ENCODE results near the gene SLC35A4.

SLC35A4 gene

DNA sequence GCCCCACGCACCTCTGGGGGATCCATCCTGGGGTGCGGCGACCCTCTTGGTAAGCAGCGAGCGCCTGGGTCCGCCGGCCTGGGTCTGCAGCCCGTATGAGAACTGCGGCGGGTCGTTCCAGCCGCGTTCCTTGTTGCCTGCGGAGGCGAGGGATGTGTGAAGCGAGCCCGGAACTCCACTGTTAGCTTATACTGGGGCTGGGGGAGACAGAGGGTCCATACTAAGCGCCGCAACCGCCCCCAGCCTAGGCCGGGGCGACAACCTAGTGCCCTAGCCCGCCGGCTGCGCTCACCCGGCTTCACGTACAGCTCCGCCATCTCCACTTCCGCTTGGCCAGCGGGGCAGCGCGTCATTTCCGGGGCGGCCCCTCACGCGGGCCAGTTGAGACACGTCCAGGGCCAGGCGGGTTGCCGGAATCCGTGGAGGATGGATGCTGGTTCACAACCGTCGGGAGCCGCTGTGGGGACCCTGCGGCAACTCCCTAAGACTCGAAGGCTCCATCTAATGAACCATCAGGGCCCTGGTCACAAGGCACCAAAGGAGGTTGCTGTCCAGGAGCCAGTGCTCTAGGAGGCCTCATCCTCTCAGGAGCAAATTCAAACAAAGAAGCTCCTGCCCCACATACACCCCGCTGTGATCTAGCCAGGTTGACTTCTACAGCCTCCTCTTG lies 7.4 kb upstream of the SLC35A4 start, which contains the start of gene SRA1:
Gene SRA1, minus strand, starts transcription at position 338 of the 670 bp plus-strand sequence. Its CDS starts 21 bp downstream, at position 317.
- DNase-seq (ENCODE audit: low read depth in 2 of 2): peak; percentile 90 to 92
- TF ChIP-seq, protein P1, sequence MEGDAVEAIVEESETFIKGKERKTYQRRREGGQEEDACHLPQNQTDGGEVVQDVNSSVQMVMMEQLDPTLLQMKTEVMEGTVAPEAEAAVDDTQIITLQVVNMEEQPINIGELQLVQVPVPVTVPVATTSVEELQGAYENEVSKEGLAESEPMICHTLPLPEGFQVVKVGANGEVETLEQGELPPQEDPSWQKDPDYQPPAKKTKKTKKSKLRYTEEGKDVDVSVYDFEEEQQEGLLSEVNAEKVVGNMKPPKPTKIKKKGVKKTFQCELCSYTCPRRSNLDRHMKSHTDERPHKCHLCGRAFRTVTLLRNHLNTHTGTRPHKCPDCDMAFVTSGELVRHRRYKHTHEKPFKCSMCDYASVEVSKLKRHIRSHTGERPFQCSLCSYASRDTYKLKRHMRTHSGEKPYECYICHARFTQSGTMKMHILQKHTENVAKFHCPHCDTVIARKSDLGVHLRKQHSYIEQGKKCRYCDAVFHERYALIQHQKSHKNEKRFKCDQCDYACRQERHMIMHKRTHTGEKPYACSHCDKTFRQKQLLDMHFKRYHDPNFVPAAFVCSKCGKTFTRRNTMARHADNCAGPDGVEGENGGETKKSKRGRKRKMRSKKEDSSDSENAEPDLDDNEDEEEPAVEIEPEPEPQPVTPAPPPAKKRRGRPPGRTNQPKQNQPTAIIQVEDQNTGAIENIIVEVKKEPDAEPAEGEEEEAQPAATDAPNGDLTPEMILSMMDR (IDR thresholded peaks at IDR 0.05; ENCODE audit: low read depth, low read length): peak; percentile 9
- H3K4me3 ChIP-seq (replicated peaks in 1 of 2; ENCODE audit: low read depth in 2 of 2, low read length in 2 of 2): peak within 1 kb of the TSS; percentile 81 to 86

DNA sequence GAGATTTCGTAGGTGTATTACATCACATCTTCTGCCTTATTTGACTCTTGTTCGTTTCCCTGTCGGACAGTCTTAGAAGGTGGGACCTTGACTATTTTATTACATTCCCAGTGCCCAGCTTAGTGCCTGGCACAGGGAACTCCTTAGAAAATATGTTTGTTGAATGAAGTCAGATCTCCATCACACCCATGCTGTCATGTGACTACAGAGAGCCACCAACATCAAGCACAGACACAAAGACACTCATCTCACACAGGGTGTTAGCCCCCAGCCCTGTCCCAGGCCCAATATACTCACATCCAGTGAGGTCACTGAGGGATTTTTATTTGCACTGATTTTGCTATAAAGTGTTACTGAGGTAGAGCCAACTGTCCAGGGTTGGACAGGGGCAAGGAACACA lies 6.7 kb upstream of the SLC35A4 start:
- H3K4me3 ChIP-seq (replicated peaks in 1 of 2; ENCODE audit: low read depth in 2 of 2, low read length in 2 of 2): no peak overlapping the region
- DNase-seq (ENCODE audit: low read depth in 2 of 2): no peak
- TF ChIP-seq, protein P1 (IDR thresholded peaks at IDR 0.05; ENCODE audit: low read depth, low read length): no peak

DNA sequence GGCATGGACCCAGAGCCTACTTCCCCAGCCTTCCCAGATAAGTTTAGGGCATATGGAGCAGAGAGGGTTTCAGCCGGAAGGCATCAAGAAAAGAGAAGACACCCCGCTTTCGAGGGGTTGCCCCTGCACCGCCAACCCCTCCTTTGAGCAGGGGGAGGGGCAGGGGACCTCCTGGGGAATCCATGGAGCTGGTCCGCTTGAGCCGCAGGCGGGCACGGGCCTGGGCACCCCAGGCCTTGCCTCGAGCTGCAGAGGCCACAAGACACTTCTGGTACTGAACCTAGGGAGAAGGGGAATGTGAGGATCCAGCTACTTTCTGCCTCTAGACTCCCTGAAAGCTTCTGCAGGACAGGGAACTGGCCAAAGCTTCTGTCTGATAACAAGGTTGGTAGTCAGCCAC lies 6.1 kb upstream of the SLC35A4 start:
- DNase-seq (ENCODE audit: low read depth in 2 of 2): no peak
- no peak overlapping the region for H3K4me3 ChIP-seq (replicated peaks in 1 of 2; ENCODE audit: low read depth in 2 of 2, low read length in 2 of 2)
- TF ChIP-seq, protein P1 (IDR thresholded peaks at IDR 0.05; ENCODE audit: low read depth, low read length): no peak

DNA sequence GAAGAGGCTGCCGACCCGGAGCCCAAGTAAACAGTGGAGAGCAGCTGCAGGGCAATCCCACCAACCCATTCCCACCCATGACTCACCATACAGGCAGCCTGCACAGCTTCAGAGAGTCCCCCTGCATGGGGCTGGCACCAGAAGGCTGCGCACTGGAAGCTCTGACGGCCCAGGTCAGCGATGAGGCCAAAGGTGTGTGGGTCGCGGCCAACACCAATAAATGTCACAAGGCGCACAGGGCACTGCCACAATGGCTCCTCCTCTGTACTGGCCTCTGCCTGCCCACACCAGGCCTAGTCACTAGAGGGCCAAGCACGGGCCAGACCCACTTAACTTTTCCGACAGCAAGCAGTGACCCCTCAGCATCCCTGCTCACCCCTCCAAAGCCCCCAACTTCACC lies 4.4 kb upstream of the SLC35A4 start:
- no peak for DNase-seq (ENCODE audit: low read depth in 2 of 2)
- TF ChIP-seq, protein P1 (IDR thresholded peaks at IDR 0.05; ENCODE audit: low read depth, low read length): no peak
- H3K4me3 ChIP-seq (replicated peaks in 1 of 2; ENCODE audit: low read depth in 2 of 2, low read length in 2 of 2): no peak overlapping the region

DNA sequence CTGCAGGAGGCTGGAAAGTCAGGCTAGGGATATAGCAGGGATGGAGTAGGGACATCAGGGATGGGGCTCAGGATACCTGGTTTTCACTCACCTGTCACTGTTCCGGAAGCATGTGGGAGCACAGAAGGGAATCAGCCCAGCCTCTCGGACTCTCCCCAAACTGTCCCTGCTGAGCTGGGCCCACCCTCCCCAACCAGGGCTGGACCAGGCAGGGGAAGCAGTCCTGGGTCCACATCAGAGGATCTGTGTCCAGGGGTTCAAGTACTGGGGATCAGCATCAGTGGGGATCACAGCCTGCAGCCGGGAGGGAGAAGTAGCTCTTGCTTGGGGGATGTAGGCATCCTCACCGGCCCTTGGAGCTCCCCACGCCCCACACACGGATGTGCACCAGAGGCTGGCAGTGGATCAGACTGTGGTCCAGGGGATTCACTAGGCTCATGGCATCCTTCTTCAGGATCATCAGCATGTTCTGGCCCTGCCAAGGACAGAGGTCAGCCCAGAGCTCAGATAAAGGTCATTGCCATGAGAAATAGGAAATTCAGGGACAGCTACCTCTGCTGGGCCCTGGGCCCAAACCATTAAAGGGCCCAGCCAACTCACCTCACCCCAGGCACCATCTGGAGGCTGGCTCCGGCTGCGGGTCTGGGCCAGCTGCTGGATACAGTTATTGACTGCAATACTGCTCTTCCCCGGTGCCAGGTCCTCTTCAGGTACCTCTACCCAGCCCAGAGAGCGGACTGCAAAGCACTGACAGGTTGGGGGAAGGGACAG lies 2.7 kb upstream of the SLC35A4 start:
- no peak for DNase-seq (ENCODE audit: low read depth in 2 of 2)
- TF ChIP-seq, protein P1 (IDR thresholded peaks at IDR 0.05; ENCODE audit: low read depth, low read length): no peak

DNA sequence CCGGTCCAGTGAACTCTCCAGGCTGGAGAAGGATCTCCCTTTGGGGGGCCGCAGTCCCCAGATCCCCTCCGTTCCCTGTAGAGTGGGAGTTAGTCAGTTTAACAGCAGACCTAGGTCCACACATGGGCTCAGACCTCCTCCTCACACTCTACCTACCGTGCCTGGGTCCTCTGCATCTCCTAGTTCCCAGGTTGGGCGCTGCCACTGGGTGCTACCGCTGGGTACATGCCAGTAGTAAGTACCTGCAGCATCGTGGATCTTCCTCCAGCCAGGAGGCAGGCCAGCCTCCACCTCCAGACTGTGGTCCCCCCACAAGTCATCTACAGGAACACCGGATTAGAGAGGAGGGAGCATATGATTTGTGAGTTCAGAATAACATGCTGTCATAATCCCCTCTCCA lies 1.0 kb upstream of the SLC35A4 start:
- peak overlapping the region; percentile 90 to 95 for H3K4me3 ChIP-seq (replicated peaks in 1 of 2; ENCODE audit: low read depth in 2 of 2, low read length in 2 of 2)
- TF ChIP-seq, protein P1 (IDR thresholded peaks at IDR 0.05; ENCODE audit: low read depth, low read length): no peak
- DNase-seq (ENCODE audit: low read depth in 2 of 2): no peak

More for the DNA sequence above, 2.7 kb upstream of the SLC35A4 start:
- no peak overlapping the region for H3K4me3 ChIP-seq (replicated peaks in 1 of 2; ENCODE audit: low read depth in 2 of 2, low read length in 2 of 2)
